A172 (cell line): ENCODE measurements around the gene TEX10. TPM values are rescaled to one million over a fixed set of nuclear protein-coding genes. Genes with fewer than 3 reads are reported as not detected.
A peak's percentile ranks its signal among the peaks of the same experiment; 100 is the strongest.
"Not testable (repeated sequence)": the region's sequence is repeated elsewhere in the genome, so short reads cannot be mapped to it uniquely, and the experiment has no call there.

Experiments
- DNase-seq: peaks from one replicate; pipeline ENCODE4 v3.0.0-alpha.2; 2015; ENCODE audit warnings: low spot score
- total RNA-seq: library from RNA; depleted of rRNA; stranded (reverse); fragments of >200 nt; shearing (Covaris generic); gene quantifications from 2 replicates; pipeline ENCODE4 v1.2.3, GENCODE V29; 2014; rRNA removed

Gene TEX10
- total RNA-seq, result 69.0 and 75.4 TPM in 2 replicates

GRCh38 chr9:100352727-100353505 lies at the start of gene TEX10:
Gene TEX10, minus strand, starts transcription at chr9:100352942. Its CDS starts 3,579 bp downstream, at chr9:100349363.
- DNase-seq, result peak; percentile 77

GRCh38 chr9:100401042-100401441 lies 48.3 kb upstream of the TEX10 start:
- no peak for DNase-seq

- no peak for DNase-seq
These were observed 45.0 kb upstream of the TEX10 start for GRCh38 chr9:100397529-100398266.

GRCh38 chr9:100396769-100397168 lies 44.0 kb upstream of the TEX10 start:
- no peak for DNase-seq

GRCh38 chr9:100394816-100395215 lies 42.1 kb upstream of the TEX10 start:
- DNase-seq, result no peak

GRCh38 chr9:100394032-100394695 lies 41.4 kb upstream of the TEX10 start:
- no peak for DNase-seq

GRCh38 chr9:100392989-100393388 lies 40.2 kb upstream of the TEX10 start:
- not testable (repeated sequence) for DNase-seq

GRCh38 chr9:100379862-100380261 lies 27.1 kb upstream of the TEX10 start:
- peak; percentile 96 for DNase-seq

- DNase-seq, result peak; percentile 69
These were observed 24.3 kb upstream of the TEX10 start for GRCh38 chr9:100377015-100377414.

- DNase-seq, result no peak
These were observed 22.9 kb upstream of the TEX10 start for GRCh38 chr9:100375658-100376057.

- no peak for DNase-seq
These were observed 19.9 kb upstream of the TEX10 start for GRCh38 chr9:100372648-100373047.

GRCh38 chr9:100370064-100370723 lies 17.5 kb upstream of the TEX10 start:
- no peak for DNase-seq

- no peak for DNase-seq
These were observed 15.9 kb upstream of the TEX10 start for GRCh38 chr9:100368672-100369071.

GRCh38 chr9:100366121-100366520 lies 13.4 kb upstream of the TEX10 start:
- DNase-seq, result no peak

GRCh38 chr9:100364013-100364412 lies 11.3 kb upstream of the TEX10 start:
- no peak for DNase-seq

- no peak for DNase-seq
These were observed 6.3 kb upstream of the TEX10 start for GRCh38 chr9:100359057-100359456.

- DNase-seq, result no peak
These were observed 4.8 kb upstream of the TEX10 start for GRCh38 chr9:100357501-100357900.

- DNase-seq, result no peak
These were observed 2.8 kb upstream of the TEX10 start for GRCh38 chr9:100355561-100355960.

GRCh38 chr9:100354121-100354800 lies 1.5 kb upstream of the TEX10 start:
- DNase-seq, result no peak

GRCh38 chr9:100352201-100352726 lies 478 bp downstream of the TEX10 start:
- DNase-seq, result peak; percentile 15

GRCh38 chr9:100351508-100351907 lies 1.2 kb downstream of the TEX10 start:
- no peak for DNase-seq
